Adrenal gland (tissue), 12 donors: ENCODE results near the gene MATK. TPM values are rescaled to one million over a fixed set of nuclear protein-coding genes. Genes with fewer than 3 reads are reported as not detected.

Source experiments
- DNase-seq, 7 donors: peaks; one replicate each; pipeline ENCODE4 v3.0.0-alpha.2; 2019 to 2020
- H3K27ac ChIP-seq, 5 donors: fragments of 200-600 bp; sonication (generic) in 4 of 5; 1 replicate in 3 of 5; 2 replicates in 2 of 5; pipeline versions ENCODE4 v1.5.1 to v1.8.0; 2016 to 2020; ENCODE audit warnings: mild to moderate bottlenecking in 1 of 5
- H3K27me3 ChIP-seq: fragments of 200-600 bp; 2 replicates; pipeline ENCODE4 v1.8.0; 2021
- H3K36me3 ChIP-seq, 2 donors: fragments of 200-600 bp; replicated peaks in 1 of 2; 1 replicate in 1 of 2; 2 replicates in 1 of 2; pipeline versions ENCODE4 v1.5.1 to v1.8.0; 2018 to 2022
- H3K4me1 ChIP-seq, 2 donors: fragments of 200-600 bp; replicated peaks in 1 of 2; 1 replicate in 1 of 2; 2 replicates in 1 of 2; pipeline versions ENCODE4 v1.5.1 to v1.8.0; 2018 to 2021
- H3K4me3 ChIP-seq, 4 donors: fragments of 200-600 bp; sonication (generic) in 3 of 4; one replicate each; pipeline ENCODE4 v1.5.1; 2016 to 2018
- H3K9me3 ChIP-seq, 3 donors: fragments of 200-600 bp; sonication (generic) in 1 of 3; replicated peaks in 1 of 3; 1 replicate in 2 of 3; 2 replicates in 1 of 3; pipeline versions ENCODE4 v1.5.1 to v1.8.0; 2016 to 2021
- POLR2A ChIP-seq, 2 donors: fragments of 450-650 bp; IDR thresholded peaks; one replicate each; pipeline ENCODE4 v1.6.1; 2017; ENCODE audit warnings: antibody characterized with exemption in 2 of 2, mild to moderate bottlenecking in 2 of 2, moderate library complexity in 1 of 2
- WGBS, 4 donors: extraction: QIAGEN DNeasy Blood & Tissue Kit in 2 of 4; methylation state at CpG; one replicate each; pipeline versions ENCODE4 v1.1.5 to v1.1.7; 2013 to 2017; 5-methylcytosine and 5-hydroxymethylcytosine counted together
- intact Hi-C, 2 donors: fragments of 100-400 bp; cut with DNase I; formaldehyde crosslinking; loops; one replicate each; pipeline versions ENCODE4 v1.14.1 to v1.15.0; 2022 to 2023
- polyA plus RNA-seq, 3 donors: library from polyadenylated mRNA; stranded (reverse); fragments of 200-250 nt in 2 of 3; fragments of 350-450 nt in 1 of 3; fragmentation: Illumina TruSeq in 1 of 3; extraction: RNeasy Lipid Tissue Mini Kit (QIAGEN cat#74804) in 1 of 3; gene quantifications; one replicate each; pipeline ENCODE4 v1.2.3, GENCODE V29; 2013 to 2014
- total RNA-seq, 9 donors: library from RNA; depleted of rRNA in 4 of 9; stranded (reverse); fragments of >200 nt in 4 of 9; fragments of 120-200 nt in 1 of 9; fragmentation: NEBNext Ultra II Directional in 1 of 9; extraction: Animal tissue kit (Norgen Biotek cat#: 25700) in 1 of 9; gene quantifications; one replicate each; pipeline versions ENCODE4 v1.1.0 to v1.2.4, GENCODE V29; 2013 to 2023
- TF ChIP-seq, protein P1 (sequence below), 6 experiments: fragments of 450-650 bp in 4 of 6; fragments of 200-600 bp in 2 of 6; sonication (generic) in 1 of 6; IDR thresholded peaks; 1 replicate in 5 of 6; 2 replicates in 1 of 6; pipeline versions ENCODE4 v1.5.1 to v1.8.0; 2016 to 2021; ENCODE audit warnings: antibody characterized with exemption in 6 of 6, mild to moderate bottlenecking in 2 of 6, moderate library complexity in 1 of 6
- donor health status: healthy with polysubstance abuse.
- donor health status: Bipolar disorder and iron deficiency.
- donor health status: DM: yes; HTN: yes; CAD: no.
- donor health status: DM: no; HTN: no; CAD: no.
- donor health status: DM: no; HTN: no; CAD: no.
- donor health status: DM: yes; HTN: yes; CAD: no.

The MATK gene
- total and polyA plus RNA-seq, 12 donors, result 0.26 to 20.7 (median 1.4) TPM

DNA sequence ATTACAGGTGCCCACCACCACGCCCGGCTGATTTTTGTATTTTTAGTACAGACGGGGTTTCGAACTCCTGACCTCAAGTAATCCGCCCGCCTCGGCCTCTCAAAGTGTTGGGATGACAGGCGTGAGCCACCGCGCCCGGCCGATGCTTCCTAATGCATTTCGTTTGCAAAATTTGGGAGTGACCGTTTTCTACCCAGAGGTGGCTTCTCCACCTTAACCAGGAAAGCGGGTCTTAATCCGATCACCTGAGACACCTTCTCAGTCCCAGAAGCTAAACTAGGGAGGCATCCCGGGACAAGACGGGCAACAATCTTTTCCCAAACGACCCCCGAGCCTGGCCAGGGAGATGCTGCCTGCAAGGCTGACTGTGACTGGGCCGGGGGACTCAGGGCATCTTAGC lies 14.8 kb upstream of the MATK start:
- TF ChIP-seq, protein P1, sequence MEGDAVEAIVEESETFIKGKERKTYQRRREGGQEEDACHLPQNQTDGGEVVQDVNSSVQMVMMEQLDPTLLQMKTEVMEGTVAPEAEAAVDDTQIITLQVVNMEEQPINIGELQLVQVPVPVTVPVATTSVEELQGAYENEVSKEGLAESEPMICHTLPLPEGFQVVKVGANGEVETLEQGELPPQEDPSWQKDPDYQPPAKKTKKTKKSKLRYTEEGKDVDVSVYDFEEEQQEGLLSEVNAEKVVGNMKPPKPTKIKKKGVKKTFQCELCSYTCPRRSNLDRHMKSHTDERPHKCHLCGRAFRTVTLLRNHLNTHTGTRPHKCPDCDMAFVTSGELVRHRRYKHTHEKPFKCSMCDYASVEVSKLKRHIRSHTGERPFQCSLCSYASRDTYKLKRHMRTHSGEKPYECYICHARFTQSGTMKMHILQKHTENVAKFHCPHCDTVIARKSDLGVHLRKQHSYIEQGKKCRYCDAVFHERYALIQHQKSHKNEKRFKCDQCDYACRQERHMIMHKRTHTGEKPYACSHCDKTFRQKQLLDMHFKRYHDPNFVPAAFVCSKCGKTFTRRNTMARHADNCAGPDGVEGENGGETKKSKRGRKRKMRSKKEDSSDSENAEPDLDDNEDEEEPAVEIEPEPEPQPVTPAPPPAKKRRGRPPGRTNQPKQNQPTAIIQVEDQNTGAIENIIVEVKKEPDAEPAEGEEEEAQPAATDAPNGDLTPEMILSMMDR (IDR thresholded peaks at IDR 0.05), result no peak
- no peaks in the 10 kb centered on the region for H3K36me3 ChIP-seq
- H3K4me1 ChIP-seq, result peaks cover 0 to 4% of the 10 kb centered on the region in 2 donors
- WGBS, 4 donors, result 28 to 40% (median 39%) methylated on average over 20 to 21 of the region's 21 CpGs
- peaks cover 28% of the 10 kb centered on the region for H3K27me3 ChIP-seq
- H3K4me3 ChIP-seq, result peak overlapping the region in 1 of 4 donors; percentile 15
- no peak for DNase-seq
- intact Hi-C loops, result no loop called here
- no peaks in the 10 kb centered on the region for H3K9me3 ChIP-seq
- H3K27ac ChIP-seq, result no peak overlapping the region

DNA sequence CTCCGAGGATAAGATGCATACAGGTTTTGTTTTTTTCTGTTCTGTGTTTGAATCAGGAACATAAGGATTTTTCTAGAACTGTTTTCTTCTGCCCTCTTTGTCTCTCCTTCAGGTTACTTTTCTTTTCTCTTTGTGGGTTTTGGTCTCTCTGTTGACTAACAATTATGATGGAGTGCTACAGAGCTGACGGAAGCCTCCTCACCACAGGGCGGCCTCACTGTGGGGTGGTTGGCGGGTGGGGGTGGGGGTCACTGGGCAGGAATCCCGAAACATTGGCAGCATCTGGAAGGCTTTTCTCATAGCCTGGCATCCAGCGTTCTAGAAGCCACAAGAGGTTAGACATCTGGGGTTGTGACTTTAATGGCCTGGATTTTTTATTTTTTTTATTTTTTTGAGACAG lies 12.0 kb upstream of the MATK start:
- Histone ChIP-seq H3K27me3 (peaks cover 19% of the 10 kb centered on the region), H3K4me1 (peaks cover 0 to 4% of the 10 kb centered on the region in 2 donors), H3K9me3 (no peaks in the 10 kb centered on the region), H3K4me3 (no peak overlapping the region), H3K36me3 (no peaks in the 10 kb centered on the region), H3K27ac (no peak overlapping the region)
- no peak for DNase-seq
- TF ChIP-seq, protein P1 (IDR thresholded peaks at IDR 0.05), result no peak
- TF ChIP-seq POLR2A (IDR thresholded peaks at IDR 0.05), result no peak
- intact Hi-C loops, result no loop called here
- WGBS, 4 donors, result 49 to 66% (median 54%) methylated on average over 6 of the region's 6 CpGs

DNA sequence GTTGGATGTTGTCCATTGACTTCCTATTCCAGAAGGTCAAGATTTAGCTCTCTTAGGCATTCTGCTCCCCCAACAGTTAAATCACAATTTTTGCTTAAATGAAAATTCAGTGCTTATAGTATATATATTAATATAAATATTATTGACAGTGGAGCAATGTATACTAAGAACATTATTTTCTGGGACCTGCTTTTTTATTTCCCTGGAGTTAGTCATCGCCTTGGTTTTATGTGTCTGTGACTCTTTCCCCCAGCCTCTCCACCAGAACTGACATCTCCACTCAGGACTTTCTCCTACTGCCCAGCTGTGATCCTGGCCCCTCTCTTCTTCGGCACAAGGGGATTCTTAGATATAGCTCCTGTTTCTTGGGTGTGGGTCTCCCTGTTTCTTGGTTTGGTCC lies 10.2 kb upstream of the MATK start:
- no peak for DNase-seq
- Histone ChIP-seq H3K4me1 (no peaks in the 10 kb centered on the region), H3K27me3 (peaks cover 8% of the 10 kb centered on the region), H3K36me3 (no peaks in the 10 kb centered on the region), H3K4me3 (no peak overlapping the region), H3K9me3 (no peaks in the 10 kb centered on the region), H3K27ac (no peak overlapping the region)
- 90 to 98% (median 95%) methylated on average over 2 of the region's 2 CpGs for WGBS, 4 donors
- intact Hi-C loops, result no loop called here
- TF ChIP-seq POLR2A (IDR thresholded peaks at IDR 0.05), result no peak
- TF ChIP-seq, protein P1 (IDR thresholded peaks at IDR 0.05), result no peak

DNA sequence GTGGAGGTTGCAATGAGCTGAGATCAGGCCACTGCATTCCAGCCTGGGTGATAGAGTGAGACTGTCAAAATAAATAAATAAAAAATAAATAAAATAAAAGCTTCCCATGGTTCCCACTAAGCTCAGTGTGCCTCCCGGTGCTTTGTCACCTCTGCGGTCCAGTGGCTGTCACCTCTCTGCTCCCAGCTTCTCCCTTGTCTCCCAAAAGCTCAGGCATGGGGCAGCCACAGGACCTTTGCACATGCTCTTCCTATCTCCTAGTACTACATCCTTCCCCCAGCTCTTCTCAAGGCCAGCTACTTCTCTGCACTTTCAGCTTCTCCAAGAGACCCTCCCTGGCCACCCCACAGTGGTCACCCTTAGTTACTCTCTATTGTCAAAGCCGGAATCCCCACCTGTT lies 7.6 kb upstream of the MATK start:
- intact Hi-C loops, result no loop called here
- Histone ChIP-seq H3K27me3 (no peaks in the 10 kb centered on the region), H3K27ac (no peak overlapping the region), H3K36me3 (no peaks in the 10 kb centered on the region), H3K4me1 (no peaks in the 10 kb centered on the region), H3K4me3 (no peak overlapping the region), H3K9me3 (no peaks in the 10 kb centered on the region)
- no peak for TF ChIP-seq POLR2A (IDR thresholded peaks at IDR 0.05)
- TF ChIP-seq, protein P1 (IDR thresholded peaks at IDR 0.05), result no peak
- 87 to 92% (median 90%) methylated on average over 3 of the region's 3 CpGs for WGBS, 4 donors
- no peak for DNase-seq
